ENCODE data around the gene METRN. TPM values are rescaled to one million over a fixed set of nuclear protein-coding genes. Genes with fewer than 3 reads are reported as not detected.

Gene METRN
- polyA plus RNA-seq, 12 donors, result 15.2 to 43.8 (median 19.1) TPM; not detected in 1

- DNase-seq, result no peak
Observed at GRCh38 chr16:768428-768827, 53.5 kb downstream of the METRN start.

Other genes with a start within 250 kb of the METRN start
- gene CAPN15, start 187.4 kb upstream of the METRN start, polyA plus RNA-seq (ENCODE audit: insufficient read length in 12 of 12), result 10 to 100 TPM in 11 of 12 donors, not detected in 1; 17.3 to 42.3 (median 23.1) TPM
- under 1 TPM in 6 of 12 donors, not detected in 6; 0.08 to 0.24 (median 0.13) TPM for gene PRR35, start 154.7 kb upstream of the METRN start, polyA plus RNA-seq (ENCODE audit: insufficient read length in 12 of 12)
- 1 to 10 TPM in 3 of 12 donors, under 1 TPM in 7, not detected in 2; 0.62 to 1.3 (median 0.89) TPM for gene NHLRC4, start 148.1 kb upstream of the METRN start, polyA plus RNA-seq (ENCODE audit: insufficient read length in 12 of 12)
- gene PIGQ, start 145.2 kb upstream of the METRN start, polyA plus RNA-seq (ENCODE audit: insufficient read length in 12 of 12), result 10 to 100 TPM in 11 of 12 donors, not detected in 1; 12.9 to 36.0 (median 17.9) TPM
- 10 to 100 TPM in 7 of 12 donors, 1 to 10 TPM in 4, not detected in 1; 8.8 to 25.9 (median 10.6) TPM for gene RAB40C, start 125.1 kb upstream of the METRN start, polyA plus RNA-seq (ENCODE audit: insufficient read length in 12 of 12)
- 1 to 10 TPM in 1 of 12 donors, under 1 TPM in 9, not detected in 2; 0.14 to 2.1 (median 0.39) TPM for gene WFIKKN1, start 84.1 kb upstream of the METRN start, polyA plus RNA-seq (ENCODE audit: insufficient read length in 12 of 12)
- 10 to 100 TPM in 11 of 12 donors, not detected in 1; 28.9 to 48.1 (median 35.5) TPM for gene METTL26, start 78.8 kb upstream of the METRN start, polyA plus RNA-seq (ENCODE audit: insufficient read length in 12 of 12)
- 10 to 100 TPM in 4 of 12 donors, 1 to 10 TPM in 7, not detected in 1; 6.6 to 35.0 (median 9.4) TPM for gene MCRIP2, start 73.3 kb upstream of the METRN start, polyA plus RNA-seq (ENCODE audit: insufficient read length in 12 of 12)
- gene WDR90, start 65.8 kb upstream of the METRN start, polyA plus RNA-seq (ENCODE audit: insufficient read length in 12 of 12), result 10 to 100 TPM in 11 of 12 donors, not detected in 1; 11.6 to 41.2 (median 15.9) TPM
- gene RHOT2, start 47.0 kb upstream of the METRN start, polyA plus RNA-seq (ENCODE audit: insufficient read length in 12 of 12), result 10 to 100 TPM in 11 of 12 donors, not detected in 1; 38.6 to 95.9 (median 45.4) TPM
- 1 to 10 TPM in 8 of 12 donors, under 1 TPM in 2, not detected in 2; 0.69 to 2.6 (median 1.2) TPM for gene RHBDL1, start 39.4 kb upstream of the METRN start, polyA plus RNA-seq (ENCODE audit: insufficient read length in 12 of 12)
- 100 to 1,000 TPM in 2 of 12 donors, 10 to 100 TPM in 9, not detected in 1; 61.0 to 138 (median 85.7) TPM for gene STUB1, start 34.7 kb upstream of the METRN start, polyA plus RNA-seq (ENCODE audit: insufficient read length in 12 of 12)
- 10 to 100 TPM in 11 of 12 donors, not detected in 1; 20.3 to 59.8 (median 28.4) TPM for gene JMJD8, start 30.8 kb upstream of the METRN start, polyA plus RNA-seq (ENCODE audit: insufficient read length in 12 of 12)
- 1 to 10 TPM in 11 of 12 donors, not detected in 1; 5.0 to 9.0 (median 6.0) TPM for gene WDR24, start 24.7 kb upstream of the METRN start, polyA plus RNA-seq (ENCODE audit: insufficient read length in 12 of 12)
- 1 to 10 TPM in 3 of 12 donors, under 1 TPM in 7, not detected in 2; 0.24 to 1.2 (median 0.52) TPM for gene FBXL16, start 9.3 kb upstream of the METRN start, polyA plus RNA-seq (ENCODE audit: insufficient read length in 12 of 12)
- gene ANTKMT, start 6.0 kb downstream of the METRN start, polyA plus RNA-seq (ENCODE audit: insufficient read length in 12 of 12), result 10 to 100 TPM in 5 of 12 donors, 1 to 10 TPM in 6, not detected in 1; 4.9 to 25.5 (median 9.9) TPM
- 1 to 10 TPM in 3 of 12 donors, under 1 TPM in 7, not detected in 2; 0.58 to 1.5 (median 0.86) TPM for gene CCDC78, start 11.3 kb downstream of the METRN start, polyA plus RNA-seq (ENCODE audit: insufficient read length in 12 of 12)
- 1 to 10 TPM in 9 of 12 donors, under 1 TPM in 1, not detected in 2; 0.99 to 2.9 (median 2.1) TPM for gene HAGHL, start 12.0 kb downstream of the METRN start, polyA plus RNA-seq (ENCODE audit: insufficient read length in 12 of 12)
- gene CIAO3, start 25.9 kb downstream of the METRN start, polyA plus RNA-seq (ENCODE audit: insufficient read length in 12 of 12), result 10 to 100 TPM in 10 of 12 donors, 1 to 10 TPM in 1, not detected in 1; 7.5 to 16.7 (median 15.7) TPM
- 10 to 100 TPM in 2 of 12 donors, 1 to 10 TPM in 3, under 1 TPM in 5, not detected in 2; 0.22 to 15.6 (median 0.91) TPM for gene MSLN, start 45.6 kb downstream of the METRN start, polyA plus RNA-seq (ENCODE audit: insufficient read length in 12 of 12)
- gene RPUSD1, start 73.3 kb downstream of the METRN start, polyA plus RNA-seq (ENCODE audit: insufficient read length in 12 of 12), result 10 to 100 TPM in 2 of 12 donors, 1 to 10 TPM in 9, not detected in 1; 6.6 to 12.7 (median 8.6) TPM
- gene CHTF18, start 73.5 kb downstream of the METRN start, polyA plus RNA-seq (ENCODE audit: insufficient read length in 12 of 12), result 10 to 100 TPM in 10 of 12 donors, 1 to 10 TPM in 1, not detected in 1; 9.4 to 56.5 (median 13.5) TPM
- under 1 TPM in 1 of 12 donors, not detected in 11; 0.34 TPM for gene GNG13, start 85.6 kb downstream of the METRN start, polyA plus RNA-seq (ENCODE audit: insufficient read length in 12 of 12)